ENCODE data around the gene NLRP3. TPM values are rescaled to one million over a fixed set of nuclear protein-coding genes. Genes with fewer than 3 reads are reported as not detected.

NLRP3 gene
- total and polyA plus RNA-seq, 2 donors (not counting 1 experiment from before 2014, with no cell fraction given): 1.4 to 1.7 TPM

- Mint-ChIP-seq H3K9me3 (ENCODE audit: insufficient read depth) (no peaks in the 10 kb centered on the region), H3K4me1 (peaks cover 38% of the 10 kb centered on the region), H3K4me3 (no peak overlapping the region), H3K27me3 (no peaks in the 10 kb centered on the region), H3K27ac (no peak overlapping the region)
- H3K4me3 ChIP-seq (ENCODE audit: control extremely low read depth in 1 of 5, extremely low read depth in 1 of 5, insufficient read depth in 1 of 5, low read depth in 2 of 5, low read length in 4 of 5): no peak overlapping the region
- no peak overlapping the region for H3K9ac ChIP-seq (ENCODE audit: low read length)
- DNase-seq (no peak), ATAC-seq (ENCODE audit: low read depth) (no peak)
- no peaks in the 10 kb centered on the region for H3K79me2 ChIP-seq (ENCODE audit: control insufficient read depth, insufficient read depth, low read length)
- intact Hi-C loops (cut with micrococcal nuclease): no loop called here
- WGBS (ENCODE audit: insufficient coverage): 96% methylated on average over 2 of the region's 3 CpGs
- no peak overlapping the region for H3K27ac ChIP-seq (ENCODE audit: low read length in 2 of 2)
- H3K4me2 ChIP-seq (replicated peaks; ENCODE audit: low read depth, low read length, poor library complexity, severe bottlenecking): no peak overlapping the region
- peaks cover 15 to 19% of the 10 kb centered on the region in 2 donors for H3K4me1 ChIP-seq (ENCODE audit: control insufficient read depth in 2 of 2, insufficient read depth in 2 of 2, low read length in 2 of 2)
- H2AFZ ChIP-seq (ENCODE audit: insufficient read depth, low read depth, low read length, poor library complexity, severe bottlenecking): no peak overlapping the region
- H3K36me3 ChIP-seq (replicated peaks in 1 of 2; ENCODE audit: control extremely low read depth in 1 of 2, control insufficient read depth in 1 of 2, extremely low read depth in 1 of 2, insufficient read depth in 2 of 2, low read length in 1 of 2): no peaks in the 10 kb centered on the region
- no peak for TF ChIP-seq EZH2 (IDR thresholded peaks at IDR 0.05; ENCODE audit: borderline replicate concordance, insufficient read depth, low read depth, low read length, poor library complexity, severe bottlenecking)
- TF ChIP-seq CTCF (IDR thresholded peaks at IDR 0.05): no peak
- ChIA-PET POLR2A (interaction anchor here (0.7 kb wide), 1 partner anchor 27 kb away, joined by 3 read pairs; no protein-coding TSS in a partner anchor), CTCF (no interaction called here)
- H4K20me1 ChIP-seq (ENCODE audit: control insufficient read depth, insufficient read depth, low read length, poor library complexity, severe bottlenecking): no peaks in the 10 kb centered on the region
- peaks cover 0 to 3% (median 2%) of the 10 kb centered on the region in 3 donors for H3K9me3 ChIP-seq (ENCODE audit: control extremely low read depth in 1 of 3, control insufficient read depth in 2 of 3, insufficient read depth in 1 of 3, low read length in 2 of 3)
- H3K27me3 ChIP-seq (replicated peaks in 1 of 4; ENCODE audit: control extremely low read depth in 1 of 4, control insufficient read depth in 3 of 4, insufficient read depth in 4 of 4, low read length in 3 of 4): no peaks in the 10 kb centered on the region
Observed at GRCh38 chr1:247474367-247474766, 58.4 kb downstream of the NLRP3 start.

GRCh38 chr1:247475793-247476192, 59.8 kb downstream of the NLRP3 start:
- Mint-ChIP-seq H3K27ac (peak overlapping the region; percentile 98), H3K4me3 (peak overlapping the region; percentile 68), H3K27me3 (no peaks in the 10 kb centered on the region), H3K9me3 (ENCODE audit: insufficient read depth) (no peaks in the 10 kb centered on the region), H3K4me1 (peaks cover 38% of the 10 kb centered on the region)
- H4K20me1 ChIP-seq (ENCODE audit: control insufficient read depth, insufficient read depth, low read length, poor library complexity, severe bottlenecking): no peaks in the 10 kb centered on the region
- no peaks in the 10 kb centered on the region for H3K27me3 ChIP-seq (replicated peaks in 1 of 4; ENCODE audit: control extremely low read depth in 1 of 4, control insufficient read depth in 3 of 4, insufficient read depth in 4 of 4, low read length in 3 of 4)
- H3K9me3 ChIP-seq (ENCODE audit: control extremely low read depth in 1 of 3, control insufficient read depth in 2 of 3, insufficient read depth in 1 of 3, low read length in 2 of 3): peaks cover 0 to 3% (median 2%) of the 10 kb centered on the region in 3 donors
- H3K79me2 ChIP-seq (ENCODE audit: control insufficient read depth, insufficient read depth, low read length): no peaks in the 10 kb centered on the region
- H3K9ac ChIP-seq (ENCODE audit: low read length): no peak overlapping the region
- ChIA-PET CTCF (interaction anchor here (0.7 to 4.8 kb wide), 6 partner anchors 11 to 372 kb away, joined by 3 to 56 read pairs (median 6); partner anchors contain the start of gene ZNF669), POLR2A (no interaction called here)
- H3K4me2 ChIP-seq (replicated peaks; ENCODE audit: low read depth, low read length, poor library complexity, severe bottlenecking): peak overlapping the region; percentile 2
- no peak for TF ChIP-seq EZH2 (IDR thresholded peaks at IDR 0.05; ENCODE audit: borderline replicate concordance, insufficient read depth, low read depth, low read length, poor library complexity, severe bottlenecking)
- no peak for TF ChIP-seq CTCF (IDR thresholded peaks at IDR 0.05)
- ATAC-seq (ENCODE audit: low read depth): no peak
- no peaks in the 10 kb centered on the region for H3K36me3 ChIP-seq (replicated peaks in 1 of 2; ENCODE audit: control extremely low read depth in 1 of 2, control insufficient read depth in 1 of 2, extremely low read depth in 1 of 2, insufficient read depth in 2 of 2, low read length in 1 of 2)
- DNase-seq: no peak
- no CpG with 5 or more reads among the region's 2 CpGs for WGBS (ENCODE audit: insufficient coverage)
- H3K4me1 ChIP-seq (ENCODE audit: control insufficient read depth in 2 of 2, insufficient read depth in 2 of 2, low read length in 2 of 2): peaks cover 15 to 19% of the 10 kb centered on the region in 2 donors
- no peak overlapping the region for H3K4me3 ChIP-seq (ENCODE audit: control extremely low read depth in 1 of 5, extremely low read depth in 1 of 5, insufficient read depth in 1 of 5, low read depth in 2 of 5, low read length in 4 of 5)
- peak overlapping the region; percentile 63 to 88 for H3K27ac ChIP-seq (ENCODE audit: low read length in 2 of 2)
- H2AFZ ChIP-seq (ENCODE audit: insufficient read depth, low read depth, low read length, poor library complexity, severe bottlenecking): peak overlapping the region; percentile 49
- intact Hi-C loops (cut with micrococcal nuclease): loop anchor here (1.0 to 5.0 kb wide), 3 partner anchors 35 to 908 kb away; partner anchors contain the start of genes CNST and TFB2M
